SK-N-MC (cell line): ENCODE data around the gene PRKN.
"Not testable (repeated sequence)": the region's sequence is repeated elsewhere in the genome, so short reads cannot be mapped to it uniquely, and the experiment has no call there.

Experiments used
- FOXP2 ChIP-seq: optimal IDR thresholded peaks from 2 replicates; pipeline ENCODE3; 2011; ENCODE audit warnings: mild to moderate bottlenecking, moderate library complexity; ENCODE audit not compliant: insufficient read depth; ENCODE audit errors: extremely low read length, control extremely low read depth
- POLR2AphosphoS5 ChIP-seq: IDR thresholded peaks from 2 replicates; pipeline ENCODE4 v1.6.1; 2012; ENCODE audit warnings: mild to moderate bottlenecking, low read depth, low read length, borderline replicate concordance

GRCh38 chr6:161861061-161861460, 866.5 kb downstream of the PRKN start:
- not testable (repeated sequence) for TF ChIP-seq FOXP2, POLR2AphosphoS5
